Astrocyte (in vitro differentiated cells and primary cell): ENCODE data around the gene EMX2.

Experiments
- CTCF ChIP-seq: IDR thresholded peaks from 2 replicates; pipeline ENCODE4 v1.5.1; 2011; ENCODE audit warnings: low read depth, mild to moderate bottlenecking, inconsistent platforms, low read length, moderate library complexity; ENCODE audit not compliant: insufficient read depth
- EZH2 ChIP-seq: IDR thresholded peaks from 2 replicates; pipeline ENCODE4 v1.6.1; 2012; ENCODE audit warnings: mild to moderate bottlenecking, low read length, inconsistent platforms; ENCODE audit not compliant: insufficient read depth

GRCh38 chr10:117563780-117564179, 21.2 kb downstream of the EMX2 start:
- no peak for TF ChIP-seq CTCF
- no peak for TF ChIP-seq EZH2
